HEK293 (cell line): ENCODE measurements around the gene PRDM5.

Experiments
- BCL11A ChIP-seq: fragments of 450-650 bp; formaldehyde crosslinking; IDR thresholded peaks from 2 replicates; pipeline ENCODE4 v1.5.1; 2016; ENCODE audit warnings: low read depth, missing biosample characterization, missing genetic modification characterization
- CTCF ChIP-seq: fragments of 450-650 bp; formaldehyde crosslinking; IDR thresholded peaks from 2 replicates; pipeline ENCODE4 v1.5.1; 2016; ENCODE audit warnings: missing biosample characterization, missing genetic modification characterization
- IKZF3 ChIP-seq: fragments of 450-650 bp; IDR thresholded peaks from 2 replicates; pipeline ENCODE4 v1.5.0; 2018; ENCODE audit warnings: missing biosample characterization, mild to moderate bottlenecking, missing genetic modification characterization, moderate library complexity
- MYNN ChIP-seq: fragments of 450-650 bp; formaldehyde crosslinking; IDR thresholded peaks from 2 replicates; pipeline ENCODE4 v1.5.1; 2016; ENCODE audit warnings: missing biosample characterization, missing genetic modification characterization, borderline replicate concordance
- SP2 ChIP-seq: fragments of 450-650 bp; formaldehyde crosslinking; IDR thresholded peaks from 2 replicates; pipeline ENCODE4 v1.5.1; 2016; ENCODE audit warnings: missing biosample characterization, missing genetic modification characterization
- ZBTB10 ChIP-seq: fragments of 450-650 bp; formaldehyde crosslinking; IDR thresholded peaks from 2 replicates; pipeline ENCODE4 v1.5.1; 2016; ENCODE audit warnings: missing biosample characterization, missing genetic modification characterization
- ZNF274 ChIP-seq, 2 experiments: fragments of 200-500 bp in 1 of 2; fragments of 450-650 bp in 1 of 2; sonication (Bioruptor generic) in 1 of 2; formaldehyde crosslinking in 1 of 2; IDR thresholded peaks; 2 replicates each; pipeline versions ENCODE4 v1.5.1 to v1.6.1; 2014 to 2016; ENCODE audit warnings: borderline replicate concordance in 1 of 2, inconsistent platforms in 1 of 2, low read length in 1 of 2, missing biosample characterization in 1 of 2, missing genetic modification characterization in 1 of 2
- ZNF324 ChIP-seq: fragments of 450-650 bp; formaldehyde crosslinking; IDR thresholded peaks from 2 replicates; pipeline ENCODE4 v1.5.1; 2016; ENCODE audit warnings: missing biosample characterization, missing genetic modification characterization
- ZNF560 ChIP-seq: fragments of 450-650 bp; formaldehyde crosslinking; IDR thresholded peaks from 2 replicates; pipeline ENCODE4 v1.5.1; 2017; ENCODE audit warnings: missing biosample characterization, missing genetic modification characterization, borderline replicate concordance
- ZNF639 ChIP-seq: fragments of 450-650 bp; formaldehyde crosslinking; IDR thresholded peaks from 2 replicates; pipeline ENCODE4 v1.5.1; 2016; ENCODE audit warnings: missing biosample characterization, missing genetic modification characterization
- ZNF645 ChIP-seq: fragments of 450-650 bp; formaldehyde crosslinking; IDR thresholded peaks from 2 replicates; pipeline ENCODE4; 2016; ENCODE audit warnings: missing biosample characterization, missing genetic modification characterization
- ZNF785 ChIP-seq: fragments of 450-650 bp; formaldehyde crosslinking; IDR thresholded peaks from 2 replicates; pipeline ENCODE4 v1.5.1; 2016; ENCODE audit warnings: missing biosample characterization, missing genetic modification characterization
- ZNF792 ChIP-seq: fragments of 450-650 bp; formaldehyde crosslinking; IDR thresholded peaks from 2 replicates; pipeline ENCODE4 v1.5.1; 2016; ENCODE audit warnings: missing biosample characterization, missing genetic modification characterization
- ZSCAN30 ChIP-seq: fragments of 450-650 bp; IDR thresholded peaks from 2 replicates; pipeline ENCODE4 v1.5.1; 2018; ENCODE audit warnings: missing biosample characterization, mild to moderate bottlenecking, missing genetic modification characterization, moderate library complexity

GRCh38 chr4:120926358-120927025, 4.0 kb upstream of the PRDM5 start:
- no peak for TF ChIP-seq SP2 (tag by site-specific recombination)
- no peak for TF ChIP-seq CTCF (tag by site-specific recombination)
- TF ChIP-seq ZNF274 (IDR thresholded peaks at IDR 0.05; ENCODE audit: low read length) = no peak
- TF ChIP-seq ZNF274 (tag by site-specific recombination; IDR thresholded peaks at IDR 0.05; ENCODE audit: borderline replicate concordance) = no peak
- no peak for TF ChIP-seq ZNF785
- no peak for TF ChIP-seq MYNN (tag by site-specific recombination)
- no peak for TF ChIP-seq ZNF560
- TF ChIP-seq IKZF3 = no peak
- TF ChIP-seq ZNF792 (tag by site-specific recombination) = no peak
- TF ChIP-seq ZNF645 = no peak
- TF ChIP-seq ZBTB10 (tag by site-specific recombination) = no peak
- TF ChIP-seq ZNF324 (tag by site-specific recombination) = no peak
- TF ChIP-seq ZSCAN30 (tag by site-specific recombination) = no peak
- no peak for TF ChIP-seq BCL11A
- no peak for TF ChIP-seq ZNF639
